K562 treated with DMSO at 1 percent for 4 hours (cell line): ENCODE data around the gene EDEM1. TPM values are rescaled to one million over a fixed set of nuclear protein-coding genes. Genes with fewer than 3 reads are reported as not detected.

Source experiments
- total RNA-seq: library from RNA; unstranded; fragments of 300-600 nt; gene quantifications from 2 replicates; pipeline ENCODE4 v1.2.3, GENCODE V29; 2022; ENCODE audit not compliant: insufficient read depth

The EDEM1 gene
- total RNA-seq, result 27.7 and 36.7 TPM in 2 replicates

DNA sequence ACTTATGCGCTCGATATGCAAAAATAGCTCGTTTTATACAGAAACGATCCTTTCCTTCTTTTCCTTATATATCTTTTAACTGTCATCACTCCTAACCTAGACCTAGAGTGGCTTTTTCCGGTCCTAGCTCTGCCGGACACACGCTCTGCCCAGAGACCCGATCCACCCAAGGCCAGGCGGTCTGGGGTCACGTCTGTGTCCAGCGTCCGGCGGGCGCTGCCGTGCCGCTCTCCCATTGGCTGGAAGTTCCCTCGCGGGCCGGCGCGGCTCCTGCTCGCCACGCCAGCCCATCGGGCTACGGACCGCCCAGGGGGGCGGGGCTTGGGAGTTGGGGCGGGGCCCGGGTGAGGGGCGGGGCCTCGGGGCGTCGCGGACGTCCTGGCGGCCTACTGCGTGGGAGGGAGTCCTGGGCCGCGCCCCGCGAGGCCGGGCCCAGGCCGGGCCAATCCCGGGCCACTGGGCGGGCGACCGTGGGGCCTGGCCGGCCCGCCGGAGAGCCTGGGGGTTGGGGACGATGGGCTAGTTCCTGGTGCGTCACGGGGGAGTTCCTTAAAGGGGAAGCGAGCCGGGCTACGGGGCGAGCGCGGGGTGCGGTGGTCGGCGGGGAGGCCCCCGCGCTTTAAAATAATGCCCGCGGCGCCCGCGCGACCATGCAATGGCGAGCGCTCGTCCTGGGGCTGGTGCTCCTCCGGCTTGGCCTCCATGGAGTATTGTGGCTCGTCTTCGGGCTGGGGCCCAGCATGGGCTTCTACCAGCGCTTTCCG is at the start of gene EDEM1:
EDEM1 (plus strand) TSS at position 552 of the 764 bp plus-strand sequence; CDS start at position 651, 99 bp downstream.

Other genes starting within 250 kb of the EDEM1 start
- gene BHLHE40, start 208.3 kb upstream of the EDEM1 start, total RNA-seq, result 85.7 and 86.0 TPM in 2 replicates
- gene ARL8B, start 65.4 kb upstream of the EDEM1 start, total RNA-seq, result 82.7 and 84.4 TPM in 2 replicates